ENCODE data around the gene ETF1. TPM values are rescaled to one million over a fixed set of nuclear protein-coding genes. Genes with fewer than 3 reads are reported as not detected.

Gene ETF1
- total RNA-seq, 1 donor from 2014 or later: 201 TPM

GRCh38 chr5:138573949-138574670, 31.1 kb upstream of the ETF1 start:
- Mint-ChIP-seq H3K27me3 (ENCODE audit: insufficient read depth) (no peaks in the 10 kb centered on the region), H3K4me3 (peak overlapping the region; percentile 95), H3K9me3 (no peaks in the 10 kb centered on the region), H3K27ac (peak overlapping the region; percentile 100), H3K36me3 (ENCODE audit: low read depth) (peaks cover 43% of the 10 kb centered on the region), H3K4me1 (ENCODE audit: low read depth) (peaks cover 25% of the 10 kb centered on the region)
- DNase-seq (ENCODE audit: low spot score): no peak
- intact Hi-C loops (cut with micrococcal nuclease): loop anchor here (2.0 to 10.0 kb wide), 5 partner anchors 179 to 987 kb away; partner anchors contain the start of genes CDC25C, CTNNA1, FAM53C and PAIP2

DNA sequence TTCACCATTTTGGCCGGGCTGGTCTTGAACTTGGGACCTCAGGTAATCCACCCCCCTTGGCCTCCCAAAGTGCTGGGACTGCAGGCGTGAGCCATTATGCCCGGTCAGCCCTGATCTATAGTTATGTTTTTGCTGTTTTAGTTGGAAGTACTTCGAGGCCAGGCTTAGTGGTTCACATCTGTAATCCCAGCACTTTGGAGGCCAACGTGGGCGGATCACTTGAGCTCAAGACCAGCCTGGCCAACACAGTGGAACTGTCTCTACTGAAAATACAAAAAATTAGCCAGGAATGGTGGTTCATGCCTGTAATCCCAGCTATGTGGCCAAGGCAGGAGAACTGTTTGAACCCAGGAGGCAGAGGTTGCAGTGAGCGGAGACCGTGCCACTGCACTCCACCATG, 30.2 kb upstream of the ETF1 start:
- Mint-ChIP-seq H3K27ac (no peak overlapping the region), H3K36me3 (ENCODE audit: low read depth) (peaks cover 52% of the 10 kb centered on the region), H3K4me3 (peak overlapping the region; percentile 76), H3K9me3 (no peaks in the 10 kb centered on the region), H3K4me1 (ENCODE audit: low read depth) (peaks cover 33% of the 10 kb centered on the region), H3K27me3 (ENCODE audit: insufficient read depth) (no peaks in the 10 kb centered on the region)
- DNase-seq (ENCODE audit: low spot score): no peak
- intact Hi-C loops (cut with micrococcal nuclease): loop anchor here (10.0 kb wide), 1 partner anchor 238 kb away; the partner anchor contains the start of genes CDC25C and FAM53C

GRCh38 chr5:138570871-138571270, 27.8 kb upstream of the ETF1 start:
- intact Hi-C loops (cut with micrococcal nuclease): loop anchor here (10.0 kb wide), 1 partner anchor 236 kb away; the partner anchor contains the start of genes CDC25C and FAM53C
- DNase-seq (ENCODE audit: low spot score): no peak
- Mint-ChIP-seq H3K27ac (no peak overlapping the region), H3K27me3 (ENCODE audit: insufficient read depth) (no peaks in the 10 kb centered on the region), H3K9me3 (no peaks in the 10 kb centered on the region), H3K36me3 (ENCODE audit: low read depth) (peaks cover 72% of the 10 kb centered on the region), H3K4me1 (ENCODE audit: low read depth) (peaks cover 46% of the 10 kb centered on the region), H3K4me3 (no peak overlapping the region)

DNA sequence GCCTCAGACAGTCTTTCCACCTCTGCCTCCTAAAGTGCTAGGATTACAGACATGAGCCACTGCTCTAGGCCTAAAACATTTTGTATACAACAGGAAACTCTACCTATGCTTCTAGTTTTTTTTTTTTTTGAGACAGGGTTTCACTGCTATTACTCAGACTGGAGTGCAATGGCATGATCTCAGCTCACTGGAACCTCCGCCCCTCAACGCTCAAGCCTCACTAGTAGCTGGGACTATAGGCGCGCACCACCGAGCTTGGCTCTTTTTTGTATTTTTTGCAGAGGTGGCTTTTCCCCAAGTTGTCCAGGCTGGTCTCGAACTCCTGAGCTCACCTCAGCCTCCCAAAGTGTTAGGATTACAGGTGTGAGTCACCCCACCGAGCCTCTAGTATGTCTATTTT, 26.7 kb upstream of the ETF1 start:
- peaks cover 75% of the 10 kb centered on the region for H3K36me3 Mint-ChIP-seq (ENCODE audit: low read depth)
- no peaks in the 10 kb centered on the region for H3K27me3 Mint-ChIP-seq (ENCODE audit: insufficient read depth)
- H3K4me3 Mint-ChIP-seq: no peak overlapping the region
- no peak overlapping the region for H3K27ac Mint-ChIP-seq
- no peak for DNase-seq (ENCODE audit: low spot score)
- no peaks in the 10 kb centered on the region for H3K9me3 Mint-ChIP-seq
- peaks cover 45% of the 10 kb centered on the region for H3K4me1 Mint-ChIP-seq (ENCODE audit: low read depth)
- intact Hi-C loops (cut with micrococcal nuclease): loop anchor here (10.0 kb wide), 1 partner anchor 235 kb away; the partner anchor contains the start of genes CDC25C and FAM53C

GRCh38 chr5:138568061-138568824, 25.2 kb upstream of the ETF1 start:
- H3K27me3 Mint-ChIP-seq (ENCODE audit: insufficient read depth): no peaks in the 10 kb centered on the region

GRCh38 chr5:138566792-138567191, 23.8 kb upstream of the ETF1 start:
- H3K36me3 Mint-ChIP-seq (ENCODE audit: low read depth): peaks cover 65% of the 10 kb centered on the region
- no peak for DNase-seq (ENCODE audit: low spot score)
- no peak overlapping the region for H3K4me3 Mint-ChIP-seq
- peaks cover 43% of the 10 kb centered on the region for H3K4me1 Mint-ChIP-seq (ENCODE audit: low read depth)
- H3K27ac Mint-ChIP-seq: peak overlapping the region; percentile 36
- H3K27me3 Mint-ChIP-seq (ENCODE audit: insufficient read depth): no peaks in the 10 kb centered on the region
- no peaks in the 10 kb centered on the region for H3K9me3 Mint-ChIP-seq
- intact Hi-C loops (cut with micrococcal nuclease): no loop called here

More at GRCh38 chr5:138568061-138568824, 25.2 kb upstream of the ETF1 start:
- peaks cover 72% of the 10 kb centered on the region for H3K36me3 Mint-ChIP-seq (ENCODE audit: low read depth)
- H3K9me3 Mint-ChIP-seq: no peaks in the 10 kb centered on the region
- H3K4me1 Mint-ChIP-seq (ENCODE audit: low read depth): peaks cover 42% of the 10 kb centered on the region
- H3K4me3 Mint-ChIP-seq: no peak overlapping the region
- intact Hi-C loops (cut with micrococcal nuclease): no loop called here
- no peak for DNase-seq (ENCODE audit: low spot score)
- H3K27ac Mint-ChIP-seq: no peak overlapping the region

- H3K27me3 Mint-ChIP-seq (ENCODE audit: insufficient read depth): no peaks in the 10 kb centered on the region
- DNase-seq (ENCODE audit: low spot score): no peak
- intact Hi-C loops (cut with micrococcal nuclease): no loop called here
- H3K4me3 Mint-ChIP-seq: no peak overlapping the region
- peaks cover 48% of the 10 kb centered on the region for H3K4me1 Mint-ChIP-seq (ENCODE audit: low read depth)
- H3K9me3 Mint-ChIP-seq: no peaks in the 10 kb centered on the region
- peaks cover 63% of the 10 kb centered on the region for H3K36me3 Mint-ChIP-seq (ENCODE audit: low read depth)
- H3K27ac Mint-ChIP-seq: peak overlapping the region; percentile 68
Measured at GRCh38 chr5:138565100-138565821, 22.2 kb upstream of the ETF1 start.

DNA sequence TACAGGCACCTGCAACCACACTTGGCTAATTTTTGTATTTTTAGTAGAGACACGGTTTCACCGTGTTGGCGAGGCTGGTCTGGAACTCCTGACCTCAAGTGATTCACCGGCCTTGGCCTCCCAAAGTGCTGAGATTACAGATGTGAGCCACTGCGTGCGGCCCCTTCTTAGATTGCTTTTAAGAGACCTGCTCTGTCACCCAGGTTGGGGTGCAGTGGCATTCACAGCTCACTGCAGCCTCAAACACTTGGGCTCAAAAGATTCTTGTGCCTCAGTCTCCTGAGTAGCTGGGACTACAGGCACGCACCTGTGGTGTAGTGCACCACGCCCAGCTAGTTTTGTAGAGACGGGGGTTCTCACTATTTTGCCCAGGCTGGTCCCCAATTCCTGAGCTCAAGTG, 21.2 kb upstream of the ETF1 start:
- Mint-ChIP-seq H3K9me3 (no peaks in the 10 kb centered on the region), H3K4me1 (ENCODE audit: low read depth) (peaks cover 54% of the 10 kb centered on the region), H3K27me3 (ENCODE audit: insufficient read depth) (no peaks in the 10 kb centered on the region), H3K36me3 (ENCODE audit: low read depth) (peaks cover 69% of the 10 kb centered on the region), H3K27ac (no peak overlapping the region), H3K4me3 (no peak overlapping the region)
- no peak for DNase-seq (ENCODE audit: low spot score)
- intact Hi-C loops (cut with micrococcal nuclease): no loop called here

DNA sequence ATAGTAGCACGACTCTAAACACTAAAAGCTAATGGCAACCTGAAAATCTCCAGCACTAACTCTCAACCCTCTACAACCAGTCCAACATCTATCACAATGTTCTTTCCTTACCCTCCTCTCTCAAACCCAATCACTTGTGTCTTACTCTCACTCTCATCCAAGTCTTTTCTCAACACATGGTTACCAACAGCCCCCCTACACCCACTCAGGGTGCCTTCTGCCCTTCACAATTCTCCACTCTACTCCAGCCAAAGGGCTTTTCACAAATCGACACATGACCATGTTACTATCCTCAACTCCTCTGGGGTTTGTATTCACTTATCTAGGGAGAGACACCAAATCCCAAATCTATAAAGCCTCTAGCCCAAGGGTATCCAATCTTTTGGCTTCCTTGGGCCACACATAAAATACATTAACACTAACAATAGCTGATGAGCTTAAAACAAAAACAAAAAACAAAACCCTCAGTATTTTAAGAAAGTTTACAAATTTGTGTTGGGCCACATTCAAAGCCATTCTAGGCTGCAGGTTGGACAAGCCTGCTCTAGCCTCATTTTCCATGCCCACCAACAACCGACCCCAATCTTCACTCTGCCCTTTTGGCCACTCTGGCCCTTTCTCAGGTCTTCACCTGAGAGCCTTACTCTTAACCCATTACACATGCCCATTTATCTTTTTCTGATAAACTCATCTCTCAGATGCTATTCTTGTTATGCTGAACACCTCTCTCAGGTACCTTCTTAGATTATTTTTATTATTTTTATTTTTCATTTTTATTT, 20.5 kb upstream of the ETF1 start:
- DNase-seq (ENCODE audit: low spot score): no peak
- Mint-ChIP-seq H3K36me3 (ENCODE audit: low read depth) (peaks cover 69% of the 10 kb centered on the region), H3K9me3 (no peaks in the 10 kb centered on the region), H3K4me1 (ENCODE audit: low read depth) (peaks cover 53% of the 10 kb centered on the region), H3K27ac (peak overlapping the region; percentile 32), H3K27me3 (ENCODE audit: insufficient read depth) (no peaks in the 10 kb centered on the region), H3K4me3 (no peak overlapping the region)
- intact Hi-C loops (cut with micrococcal nuclease): no loop called here

GRCh38 chr5:138560971-138561370, 17.9 kb upstream of the ETF1 start:
- intact Hi-C loops (cut with micrococcal nuclease): no loop called here
- Mint-ChIP-seq H3K27ac (no peak overlapping the region), H3K4me3 (no peak overlapping the region), H3K36me3 (ENCODE audit: low read depth) (peaks cover 70% of the 10 kb centered on the region), H3K4me1 (ENCODE audit: low read depth) (peaks cover 36% of the 10 kb centered on the region), H3K9me3 (no peaks in the 10 kb centered on the region), H3K27me3 (ENCODE audit: insufficient read depth) (no peaks in the 10 kb centered on the region)
- DNase-seq (ENCODE audit: low spot score): no peak

- no peak for DNase-seq (ENCODE audit: low spot score)
- peaks cover 69% of the 10 kb centered on the region for H3K36me3 Mint-ChIP-seq (ENCODE audit: low read depth)
- intact Hi-C loops (cut with micrococcal nuclease): no loop called here
Measured at GRCh38 chr5:138559937-138560336, 16.9 kb upstream of the ETF1 start.

DNA sequence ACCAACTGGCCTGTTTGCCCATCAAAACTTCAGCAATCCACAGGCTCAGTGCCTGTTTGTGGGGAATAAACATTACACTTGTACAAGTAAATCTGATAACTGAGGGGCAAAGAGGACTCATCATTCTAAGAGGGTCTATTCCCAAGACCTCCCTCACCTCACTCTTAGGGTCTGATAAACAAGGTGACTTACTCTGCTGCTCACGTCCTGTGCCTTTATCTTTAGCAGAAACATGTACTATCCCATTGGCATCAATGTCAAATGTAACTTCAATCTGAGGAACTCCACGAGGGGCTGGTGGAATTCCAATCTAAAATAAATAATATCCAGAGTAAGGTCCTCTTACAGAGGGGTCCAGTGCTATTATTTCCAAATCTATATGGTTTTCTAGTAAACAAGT, 14.6 kb upstream of the ETF1 start:
- H3K4me1 Mint-ChIP-seq (ENCODE audit: low read depth): peaks cover 19% of the 10 kb centered on the region
- H3K27ac Mint-ChIP-seq: no peak overlapping the region

More at GRCh38 chr5:138559937-138560336, 16.9 kb upstream of the ETF1 start:
- Mint-ChIP-seq H3K4me3 (no peak overlapping the region), H3K27me3 (ENCODE audit: insufficient read depth) (no peaks in the 10 kb centered on the region), H3K9me3 (no peaks in the 10 kb centered on the region), H3K4me1 (ENCODE audit: low read depth) (peaks cover 30% of the 10 kb centered on the region), H3K27ac (no peak overlapping the region)

More for the DNA sequence above, 14.6 kb upstream of the ETF1 start:
- Mint-ChIP-seq H3K36me3 (ENCODE audit: low read depth) (peaks cover 71% of the 10 kb centered on the region), H3K27me3 (ENCODE audit: insufficient read depth) (no peaks in the 10 kb centered on the region), H3K4me3 (no peak overlapping the region), H3K9me3 (no peaks in the 10 kb centered on the region)
- DNase-seq (ENCODE audit: low spot score): no peak
- intact Hi-C loops (cut with micrococcal nuclease): no loop called here
